T-helper 1 cell treated with Interleukin-12 subunit alpha and Interleukin-12 subunit beta and Interleukin-4 antibody, amounts not matched to agents 30 μg/mL and 1 μg/mL, for 36 hours (primary cell): Measurements from ENCODE around the gene SOCS1.

Experiments
- H3K27ac Mint-ChIP-seq: one replicate; pipeline ENCODE4 v1.8.0; 2021; ENCODE audit warnings: mild to moderate bottlenecking, mixed read lengths
- H3K27me3 Mint-ChIP-seq: one replicate; pipeline ENCODE4 v1.8.0; 2021; ENCODE audit warnings: low read depth, mixed read lengths
- H3K36me3 Mint-ChIP-seq: one replicate; pipeline ENCODE4 v1.8.0; 2021; ENCODE audit warnings: low read depth, mixed read lengths
- H3K4me1 Mint-ChIP-seq: one replicate; pipeline ENCODE4 v1.8.0; 2021; ENCODE audit warnings: low read depth, mixed read lengths
- H3K4me3 Mint-ChIP-seq: one replicate; pipeline ENCODE4 v1.8.0; 2021; ENCODE audit warnings: mild to moderate bottlenecking, moderate library complexity, mixed read lengths
- H3K9me3 Mint-ChIP-seq: one replicate; pipeline ENCODE4 v1.8.0; 2021; ENCODE audit warnings: mixed read lengths

The SOCS1 gene

GRCh38 chr16:11218604-11218962 lies 37.4 kb downstream of the SOCS1 start:
- Mint-ChIP-seq H3K36me3 (peaks cover 23% of the 10 kb centered on the region), H3K27ac (no peak overlapping the region), H3K4me1 (peaks cover 26% of the 10 kb centered on the region), H3K9me3 (peaks cover 25% of the 10 kb centered on the region), H3K27me3 (no peaks in the 10 kb centered on the region), H3K4me3 (no peak overlapping the region)

GRCh38 chr16:11217651-11218603 lies 38.1 kb downstream of the SOCS1 start:
- Mint-ChIP-seq H3K27me3 (no peaks in the 10 kb centered on the region), H3K27ac (no peak overlapping the region), H3K9me3 (peaks cover 25% of the 10 kb centered on the region), H3K36me3 (peaks cover 21% of the 10 kb centered on the region), H3K4me3 (no peak overlapping the region), H3K4me1 (peaks cover 21% of the 10 kb centered on the region)

DNA sequence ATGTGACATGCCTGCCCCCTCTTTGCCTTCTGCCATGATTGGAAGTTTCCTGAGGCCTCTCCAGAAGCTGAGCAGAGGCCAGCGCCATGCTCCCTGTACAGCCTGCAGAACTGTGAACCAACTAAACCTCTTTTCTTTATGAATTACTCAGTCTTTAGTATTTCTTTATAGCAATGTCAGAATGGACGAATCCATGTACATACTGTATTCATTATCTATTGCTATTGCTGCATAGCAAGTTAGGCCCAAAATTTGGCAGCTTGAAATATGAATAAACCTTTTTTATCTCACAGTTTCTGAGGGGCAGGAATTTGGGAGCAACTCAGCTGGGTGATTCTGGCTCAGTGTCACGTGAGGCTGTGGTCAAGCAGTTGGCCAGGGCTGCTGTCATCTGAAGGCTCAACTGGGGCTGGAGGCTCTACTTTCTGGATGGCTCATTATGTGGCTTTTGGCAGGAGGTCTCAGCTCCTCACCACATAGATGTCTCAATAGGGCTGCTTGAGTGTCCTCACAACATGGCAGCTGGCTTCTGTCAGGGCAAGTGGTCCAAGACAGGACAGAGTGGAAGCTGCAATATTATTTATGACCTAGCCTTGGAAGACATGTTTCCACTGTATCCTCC lies 40.0 kb downstream of the SOCS1 start:
- H3K4me1 Mint-ChIP-seq: peaks cover 22% of the 10 kb centered on the region
- no peak overlapping the region for H3K4me3 Mint-ChIP-seq
- no peaks in the 10 kb centered on the region for H3K27me3 Mint-ChIP-seq
- H3K36me3 Mint-ChIP-seq: peaks cover 21% of the 10 kb centered on the region
- no peak overlapping the region for H3K27ac Mint-ChIP-seq
- peaks cover 25% of the 10 kb centered on the region for H3K9me3 Mint-ChIP-seq

DNA sequence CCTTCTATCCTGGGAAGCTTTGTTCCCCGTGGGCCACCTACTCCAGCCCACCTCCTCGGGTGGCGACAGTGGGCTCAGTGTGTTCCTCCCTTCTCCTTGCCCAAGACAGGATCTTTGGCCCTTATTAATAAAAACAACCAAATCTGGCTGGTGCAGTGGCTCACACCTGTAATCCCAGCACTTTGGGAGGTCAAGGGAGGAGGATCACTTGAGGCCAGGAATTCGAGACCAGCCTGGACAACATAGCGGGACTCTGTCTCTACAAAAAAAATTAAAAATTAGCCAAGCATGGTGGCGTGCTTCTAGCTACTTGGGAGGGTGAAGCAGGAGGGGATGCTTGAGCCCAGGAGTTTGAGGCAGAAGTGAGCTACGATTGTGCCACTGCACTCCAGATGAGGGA lies 42.2 kb downstream of the SOCS1 start:
- Mint-ChIP-seq H3K36me3 (peaks cover 18% of the 10 kb centered on the region), H3K4me1 (peaks cover 14% of the 10 kb centered on the region), H3K27ac (no peak overlapping the region), H3K9me3 (peaks cover 21% of the 10 kb centered on the region), H3K27me3 (no peaks in the 10 kb centered on the region), H3K4me3 (no peak overlapping the region)

DNA sequence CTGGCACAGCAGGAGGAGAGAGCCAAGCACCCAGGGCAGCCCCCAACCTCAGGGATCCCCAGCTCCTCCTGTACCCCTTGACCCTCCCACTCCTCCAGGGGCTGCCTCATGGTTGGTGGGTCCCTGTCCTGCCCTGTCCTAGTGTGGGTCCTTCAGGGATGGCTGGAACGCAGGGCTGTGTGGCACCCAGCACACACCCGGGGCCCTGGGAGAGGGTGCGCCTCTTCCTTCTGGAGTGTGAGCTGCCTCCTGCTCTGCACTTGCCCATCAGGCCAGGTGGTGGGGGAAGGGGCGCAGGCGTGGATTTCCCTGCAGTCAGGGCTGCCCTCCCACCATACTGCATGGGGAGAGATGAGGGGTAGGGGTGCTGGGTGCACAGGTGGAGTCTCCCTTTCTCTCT lies 42.6 kb downstream of the SOCS1 start:
- Mint-ChIP-seq H3K4me1 (peaks cover 10% of the 10 kb centered on the region), H3K36me3 (peaks cover 14% of the 10 kb centered on the region), H3K4me3 (no peak overlapping the region), H3K9me3 (peaks cover 17% of the 10 kb centered on the region), H3K27me3 (no peaks in the 10 kb centered on the region), H3K27ac (no peak overlapping the region)

DNA sequence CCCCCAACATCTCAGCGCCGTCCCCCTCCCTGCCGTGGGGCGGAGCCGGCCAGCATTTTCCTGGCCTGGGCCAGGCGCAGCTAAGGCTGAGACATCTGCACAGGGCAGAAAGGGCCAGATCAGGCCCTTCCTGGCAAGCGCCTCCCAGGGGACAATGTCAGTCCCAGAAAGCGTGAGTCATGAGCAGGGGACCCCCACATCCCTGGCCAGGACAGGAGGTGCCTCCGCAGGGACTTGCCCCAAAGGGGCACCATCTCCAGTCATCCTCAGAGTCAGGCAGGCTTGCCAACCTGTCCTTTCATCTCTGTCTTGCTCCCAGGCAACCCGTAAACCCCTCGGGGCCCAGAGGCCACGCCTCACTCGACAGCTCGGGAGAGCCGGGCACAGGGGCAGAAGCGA lies 43.2 kb downstream of the SOCS1 start:
- Mint-ChIP-seq H3K27ac (no peak overlapping the region), H3K9me3 (peaks cover 16% of the 10 kb centered on the region), H3K36me3 (peaks cover 10% of the 10 kb centered on the region), H3K4me3 (no peak overlapping the region), H3K27me3 (no peaks in the 10 kb centered on the region), H3K4me1 (peaks cover 13% of the 10 kb centered on the region)

- no peak overlapping the region for H3K4me3 Mint-ChIP-seq
- peaks cover 16% of the 10 kb centered on the region for H3K4me1 Mint-ChIP-seq
- H3K27me3 Mint-ChIP-seq: no peaks in the 10 kb centered on the region
- peak overlapping the region; percentile 31 for H3K27ac Mint-ChIP-seq
- H3K36me3 Mint-ChIP-seq: peaks cover 9% of the 10 kb centered on the region
- peaks cover 18% of the 10 kb centered on the region for H3K9me3 Mint-ChIP-seq
These were observed 43.8 kb downstream of the SOCS1 start for GRCh38 chr16:11211977-11212797.

DNA sequence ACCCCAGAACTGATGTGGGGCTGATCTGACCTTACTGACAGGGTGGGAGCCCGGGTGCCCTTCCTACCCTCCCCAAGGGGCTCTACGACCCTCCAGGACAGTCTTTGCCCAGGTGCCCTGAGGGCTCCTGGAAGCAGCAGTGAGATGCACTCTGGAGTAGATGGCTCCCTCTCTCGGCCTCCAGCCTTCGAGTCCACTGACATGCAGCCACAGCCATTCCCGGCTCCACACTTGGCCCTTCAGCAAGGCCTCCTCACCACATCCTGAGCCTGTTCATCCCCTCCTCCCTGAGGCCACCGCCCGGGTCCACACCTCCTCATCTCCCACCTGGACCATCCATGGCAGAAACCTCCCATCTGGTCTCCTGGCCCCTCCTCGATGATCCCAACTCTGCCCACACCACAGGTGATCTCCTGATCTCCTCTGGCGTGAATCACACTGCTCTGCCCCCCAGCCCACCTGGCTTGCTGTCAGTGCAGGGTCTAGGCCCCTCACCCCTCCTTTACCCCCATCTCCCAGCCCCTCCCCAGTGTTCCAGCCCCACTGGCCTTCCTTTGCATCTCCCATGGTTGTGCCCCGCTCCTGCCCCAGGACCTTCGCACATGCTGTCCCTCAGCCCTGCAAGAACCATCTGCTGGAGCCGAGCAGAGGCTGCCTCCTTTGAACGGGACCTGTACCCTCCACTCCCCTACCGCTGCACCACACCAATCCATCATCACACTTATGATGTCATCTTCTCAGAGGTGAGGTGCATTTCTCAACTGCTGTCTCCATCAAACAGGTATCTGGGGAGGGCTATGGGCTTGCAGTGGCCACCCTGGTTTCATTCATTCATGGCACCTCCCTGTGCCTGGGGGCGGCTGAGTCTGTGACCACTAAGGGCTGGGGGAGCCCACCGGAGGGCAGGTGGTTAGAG lies 44.7 kb downstream of the SOCS1 start:
- H3K4me1 Mint-ChIP-seq: peaks cover 24% of the 10 kb centered on the region
- H3K4me3 Mint-ChIP-seq: no peak overlapping the region
- peaks cover 16% of the 10 kb centered on the region for H3K9me3 Mint-ChIP-seq
- no peaks in the 10 kb centered on the region for H3K27me3 Mint-ChIP-seq
- peak overlapping the region; percentile 15 for H3K27ac Mint-ChIP-seq
- peaks cover 11% of the 10 kb centered on the region for H3K36me3 Mint-ChIP-seq

- no peak overlapping the region for H3K4me3 Mint-ChIP-seq
- H3K4me1 Mint-ChIP-seq: peaks cover 32% of the 10 kb centered on the region
- H3K27me3 Mint-ChIP-seq: no peaks in the 10 kb centered on the region
- peaks cover 9% of the 10 kb centered on the region for H3K9me3 Mint-ChIP-seq
- H3K27ac Mint-ChIP-seq: no peak overlapping the region
- H3K36me3 Mint-ChIP-seq: peaks cover 6% of the 10 kb centered on the region
These were observed 45.7 kb downstream of the SOCS1 start for GRCh38 chr16:11210260-11210659.

DNA sequence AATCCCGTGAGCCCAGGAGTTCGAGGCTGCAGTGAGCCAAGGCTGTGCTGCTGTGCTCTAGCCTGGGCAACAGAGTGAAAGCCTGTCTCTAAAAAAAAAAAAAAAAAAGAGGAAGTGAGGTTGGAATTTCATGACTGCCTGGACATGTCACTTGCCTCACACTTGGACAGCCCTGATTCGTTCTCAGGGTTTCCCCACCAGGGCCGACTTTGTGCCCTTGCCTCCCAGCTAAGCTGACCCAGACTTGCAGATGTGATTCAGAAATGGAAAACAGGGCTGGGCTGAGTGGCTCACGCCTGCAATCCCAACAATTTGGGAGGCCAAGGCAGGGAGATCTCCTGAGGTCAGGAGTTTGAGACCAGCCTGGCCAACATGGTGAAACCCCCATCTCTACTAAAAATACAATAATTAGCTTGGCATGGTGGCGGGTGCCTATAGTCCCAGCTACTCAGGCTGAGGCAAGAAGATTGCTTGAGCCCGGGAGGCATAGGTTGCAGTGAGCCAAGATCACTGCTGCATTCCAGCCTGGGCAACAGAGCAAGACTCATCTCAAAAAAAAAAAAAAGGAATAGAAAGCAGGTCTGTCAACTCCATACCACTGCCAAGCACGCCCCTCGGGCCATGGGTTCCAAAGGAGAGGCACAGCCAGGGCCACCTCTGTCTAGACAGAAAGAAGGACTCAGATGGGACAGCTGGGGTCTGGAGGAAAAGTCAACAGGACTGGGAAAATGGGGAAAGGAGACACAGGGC lies 46.9 kb downstream of the SOCS1 start:
- Mint-ChIP-seq H3K4me3 (no peak overlapping the region), H3K4me1 (peaks cover 37% of the 10 kb centered on the region), H3K9me3 (peaks cover 9% of the 10 kb centered on the region), H3K27ac (no peak overlapping the region), H3K27me3 (no peaks in the 10 kb centered on the region), H3K36me3 (peaks cover 6% of the 10 kb centered on the region)

GRCh38 chr16:11207646-11208045 lies 48.4 kb downstream of the SOCS1 start:
- H3K36me3 Mint-ChIP-seq: peaks cover 6% of the 10 kb centered on the region
- peaks cover 44% of the 10 kb centered on the region for H3K4me1 Mint-ChIP-seq
- H3K27ac Mint-ChIP-seq: peak overlapping the region; percentile 99
- no peaks in the 10 kb centered on the region for H3K27me3 Mint-ChIP-seq
- no peak overlapping the region for H3K4me3 Mint-ChIP-seq
- peaks cover 9% of the 10 kb centered on the region for H3K9me3 Mint-ChIP-seq

DNA sequence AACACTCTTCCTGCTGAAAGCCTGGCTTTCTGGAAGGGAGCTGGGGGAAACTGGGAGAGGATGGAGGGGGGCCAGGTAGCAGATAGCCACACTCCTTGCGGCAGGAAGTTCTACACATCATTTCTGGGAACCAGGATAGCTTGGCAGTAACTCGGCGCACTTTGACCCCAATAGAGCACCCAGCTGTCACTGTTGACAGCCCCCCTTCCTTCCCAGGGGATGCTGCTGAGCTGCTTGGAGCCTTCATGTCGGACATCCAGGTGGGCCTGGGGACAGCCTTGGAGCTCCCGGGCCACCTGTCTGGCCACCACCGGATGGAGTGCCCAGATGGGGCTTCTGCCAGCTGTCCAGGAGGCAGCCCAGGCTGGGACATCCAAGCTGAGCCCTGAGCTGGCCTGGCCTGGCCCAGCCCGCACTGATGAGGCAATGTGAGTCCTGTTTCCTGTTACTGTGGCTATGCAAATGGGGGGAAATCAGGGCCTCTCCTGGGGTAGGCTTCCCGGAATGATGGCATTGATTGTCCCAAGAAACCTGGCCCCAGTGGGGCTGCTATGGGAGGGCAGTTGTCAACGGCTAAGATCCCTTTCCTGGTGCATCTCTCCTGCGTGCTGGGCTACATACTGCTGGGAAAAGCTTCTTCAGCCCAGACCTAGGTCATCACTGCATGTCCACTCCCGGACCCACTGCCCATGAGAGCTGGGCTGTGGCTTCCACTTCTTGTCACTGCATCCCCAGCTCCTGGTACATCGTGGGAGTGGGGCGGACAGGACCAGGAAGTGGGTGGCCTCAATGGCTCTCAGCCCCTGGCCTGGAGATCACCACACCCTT lies 50.0 kb downstream of the SOCS1 start:
- peaks cover 9% of the 10 kb centered on the region for H3K9me3 Mint-ChIP-seq
- H3K4me1 Mint-ChIP-seq: peaks cover 43% of the 10 kb centered on the region
- peak overlapping the region; percentile 79 for H3K4me3 Mint-ChIP-seq
- peaks cover 6% of the 10 kb centered on the region for H3K36me3 Mint-ChIP-seq
- H3K27ac Mint-ChIP-seq: peak overlapping the region; percentile 99
- no peaks in the 10 kb centered on the region for H3K27me3 Mint-ChIP-seq
